Right lobe of liver (tissue), 6 donors: ENCODE results near the gene CILP. TPM values are rescaled to one million over a fixed set of nuclear protein-coding genes. Genes with fewer than 3 reads are reported as not detected.

ENCODE experiments used
- ATAC-seq, 4 donors: fragments of 200-7000 bp; cut with Tn5 transposase; one replicate each; pipeline ENCODE4 v1.9.1; 2020; ENCODE audit warnings: mild to moderate bottlenecking in 4 of 4, moderate library complexity in 4 of 4
- DNase-seq, 3 donors: peaks; one replicate each; pipeline ENCODE4 v3.0.0-alpha.2; 2020
- H3K27ac ChIP-seq, 3 donors: fragments of 200-600 bp; one replicate each; pipeline ENCODE4 v1.8.0; 2022
- H3K27me3 ChIP-seq, 2 donors: fragments of 200-600 bp; one replicate each; pipeline ENCODE4 v1.8.0; 2022
- H3K36me3 ChIP-seq, 4 donors: fragments of 200-600 bp; sonication (generic) in 1 of 4; one replicate each; pipeline versions ENCODE4 v1.5.1 to v1.8.0; 2017 to 2022; ENCODE audit warnings: control low read depth in 1 of 4
- H3K4me1 ChIP-seq, 4 donors: fragments of 200-600 bp; sonication (generic) in 1 of 4; one replicate each; pipeline versions ENCODE4 v1.5.1 to v1.8.0; 2017 to 2022; ENCODE audit warnings: control low read depth in 1 of 4
- H3K4me3 ChIP-seq, 3 donors: fragments of 200-600 bp; one replicate each; pipeline ENCODE4 v1.8.0; 2022
- H3K9me3 ChIP-seq, 4 donors: fragments of 200-600 bp; sonication (generic) in 1 of 4; one replicate each; pipeline versions ENCODE4 v1.5.1 to v1.8.0; 2017 to 2022; ENCODE audit warnings: control low read depth in 1 of 4
- CTCF ChIP-seq, 4 donors: fragments of 200-600 bp in 3 of 4; fragments of 450-650 bp in 1 of 4; IDR thresholded peaks; one replicate each; pipeline versions ENCODE4 v1.5.1 to v1.8.0; 2016 to 2022; ENCODE audit warnings: antibody characterized with exemption in 4 of 4, mild to moderate bottlenecking in 2 of 4
- POLR2A ChIP-seq: fragments of 450-650 bp; IDR thresholded peaks from one replicate; pipeline ENCODE4 v1.6.1; 2017; ENCODE audit warnings: antibody characterized with exemption, mild to moderate bottlenecking
- WGBS: methylation state at CpG from one replicate; pipeline ENCODE4 v1.1.6; 2018; ENCODE audit warnings: low coverage, low lambda C conversion rate; ENCODE audit not compliant: insufficient coverage; ENCODE audit errors: missing lambda C conversion rate; 5-methylcytosine and 5-hydroxymethylcytosine counted together
- intact Hi-C, 2 donors: fragments of 100-400 bp; cut with DNase I; formaldehyde crosslinking; loops; one replicate each; pipeline versions ENCODE4 v1.11.2 to v1.14.1; 2022
- total RNA-seq, 6 experiments: library from RNA; depleted of rRNA in 2 of 6; stranded (reverse); fragments of >200 nt in 2 of 6; fragmentation: NEBNext Ultra II Directional in 3 of 6; extraction: Animal tissue kit (Norgen Biotek cat#: 25700) in 3 of 6; gene quantifications; one replicate each; pipeline versions ENCODE4 v1.1.0 to v1.2.4, GENCODE V29; 2016 to 2023
- donor health status: DM: no; HTN: yes; CAD: no.
- donor health status: DM: no; HTN: no; CAD: no.
- donor health status: DM: no; HTN: no; CAD: no.
- donor health status: DM: no; HTN: yes; CAD: no.
- donor health status: DM: no; HTN: yes; CAD: no.

Gene CILP
- total RNA-seq, 6 experiments from 2014 or later = 0.46 to 2.5 (median 0.99) TPM

- Histone ChIP-seq H3K27me3 (no peaks in the 10 kb centered on the region), H3K36me3 (no peaks in the 10 kb centered on the region), H3K4me3 (no peak overlapping the region), H3K9me3 (no peaks in the 10 kb centered on the region), H3K27ac (no peak overlapping the region), H3K4me1 (no peaks in the 10 kb centered on the region)
- intact Hi-C loops = loop anchor here in 1 of 2 donors (10.0 kb wide), 1 partner anchor 78 kb away; no protein-coding TSS in a partner anchor
- ATAC-seq (no peak), DNase-seq (no peak)
- no peak for TF ChIP-seq CTCF (IDR thresholded peaks at IDR 0.05)
- no peak for TF ChIP-seq POLR2A
- WGBS = no CpG with 5 or more reads among the region's 8 CpGs
These were observed 14.0 kb downstream of the CILP start for GRCh38 chr15:65197337-65197645.

GRCh38 chr15:65196637-65197336, 14.5 kb downstream of the CILP start:
- H3K36me3 ChIP-seq = no peaks in the 10 kb centered on the region
- intact Hi-C loops = loop anchor here in 1 of 2 donors (10.0 kb wide), 1 partner anchor 78 kb away; no protein-coding TSS in a partner anchor
- DNase-seq (no peak), ATAC-seq (no peak)
- TF ChIP-seq CTCF (IDR thresholded peaks at IDR 0.05) (no peak), POLR2A (no peak)
- H3K9me3 ChIP-seq = no peaks in the 10 kb centered on the region
- no CpG with 5 or more reads among the region's 19 CpGs for WGBS
- no peaks in the 10 kb centered on the region for H3K27me3 ChIP-seq
- H3K27ac ChIP-seq = no peak overlapping the region
- H3K4me3 ChIP-seq = no peak overlapping the region
- H3K4me1 ChIP-seq = no peaks in the 10 kb centered on the region

- ATAC-seq (no peak), DNase-seq (no peak)
- Histone ChIP-seq H3K9me3 (no peaks in the 10 kb centered on the region), H3K27ac (no peak overlapping the region), H3K4me3 (no peak overlapping the region), H3K4me1 (no peaks in the 10 kb centered on the region), H3K36me3 (no peaks in the 10 kb centered on the region), H3K27me3 (no peaks in the 10 kb centered on the region)
- TF ChIP-seq POLR2A = no peak
- no peak for TF ChIP-seq CTCF (IDR thresholded peaks at IDR 0.05)
- intact Hi-C loops = loop anchor here in 1 of 2 donors (10.0 kb wide), 1 partner anchor 79 kb away; no protein-coding TSS in a partner anchor
- WGBS = 86% methylated on average over 5 of the region's 5 CpGs
These were observed 15.7 kb downstream of the CILP start for GRCh38 chr15:65195548-65195923.

DNA sequence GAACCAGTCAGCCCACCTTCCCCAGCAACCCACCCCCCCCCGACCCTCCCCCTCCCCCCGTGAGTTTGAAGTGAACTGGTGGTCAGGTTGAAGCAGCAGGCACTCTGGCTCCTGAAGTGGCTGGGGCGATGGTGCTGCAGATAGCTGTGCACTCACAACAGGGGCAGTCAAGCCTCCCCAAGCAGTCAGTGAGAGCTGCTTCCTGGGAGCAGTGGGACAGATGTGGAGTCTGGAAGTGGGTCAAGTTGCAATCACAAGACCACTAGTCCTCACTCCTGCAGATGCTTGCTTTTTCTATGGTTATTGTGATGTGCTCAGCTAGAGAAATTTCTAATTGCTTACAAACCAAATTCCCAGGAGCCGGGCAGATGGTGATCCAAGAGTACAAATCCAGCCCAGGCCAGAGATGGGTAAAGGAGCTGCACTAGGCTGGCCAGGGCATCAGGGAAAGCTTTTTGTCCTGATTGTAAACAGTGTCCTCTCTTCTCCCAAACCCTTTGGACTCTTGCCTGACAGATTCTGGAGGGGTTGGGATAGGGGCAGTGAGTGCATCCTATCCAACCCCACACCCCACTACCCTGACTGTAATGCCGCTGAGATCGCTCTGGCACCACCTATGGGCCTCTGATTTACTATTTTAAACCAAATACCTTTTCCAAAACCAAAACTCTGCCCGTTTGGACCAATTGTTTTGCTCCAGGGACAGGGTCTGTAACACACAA, 16.3 kb downstream of the CILP start:
- no peaks in the 10 kb centered on the region for H3K4me1 ChIP-seq
- no peak overlapping the region for H3K27ac ChIP-seq
- H3K27me3 ChIP-seq = no peaks in the 10 kb centered on the region
- 52% methylated on average over 7 of the region's 7 CpGs for WGBS
- no peak overlapping the region for H3K4me3 ChIP-seq
- H3K9me3 ChIP-seq = no peaks in the 10 kb centered on the region
- no peak for DNase-seq
- ATAC-seq = no peak
- H3K36me3 ChIP-seq = no peaks in the 10 kb centered on the region
- intact Hi-C loops = loop anchor here in 1 of 2 donors (10.0 kb wide), 1 partner anchor 80 kb away; no protein-coding TSS in a partner anchor
- TF ChIP-seq POLR2A (no peak), CTCF (IDR thresholded peaks at IDR 0.05) (no peak)
